ENCODE data around the gene GNE.
A peak's percentile ranks its signal among the peaks of the same experiment; 100 is the strongest.
"Not testable (repeated sequence)": the region's sequence is repeated elsewhere in the genome, so short reads cannot be mapped to it uniquely, and the experiment has no call there.

GNE gene

GRCh38 chr9:36207546-36208012, 50.7 kb downstream of the GNE start:
- no peak for DNase-seq (ENCODE audit: low read depth in 2 of 2)

- DNase-seq (ENCODE audit: low read depth in 2 of 2): no peak
Measured at GRCh38 chr9:36207016-36207415, 51.2 kb downstream of the GNE start.

DNA sequence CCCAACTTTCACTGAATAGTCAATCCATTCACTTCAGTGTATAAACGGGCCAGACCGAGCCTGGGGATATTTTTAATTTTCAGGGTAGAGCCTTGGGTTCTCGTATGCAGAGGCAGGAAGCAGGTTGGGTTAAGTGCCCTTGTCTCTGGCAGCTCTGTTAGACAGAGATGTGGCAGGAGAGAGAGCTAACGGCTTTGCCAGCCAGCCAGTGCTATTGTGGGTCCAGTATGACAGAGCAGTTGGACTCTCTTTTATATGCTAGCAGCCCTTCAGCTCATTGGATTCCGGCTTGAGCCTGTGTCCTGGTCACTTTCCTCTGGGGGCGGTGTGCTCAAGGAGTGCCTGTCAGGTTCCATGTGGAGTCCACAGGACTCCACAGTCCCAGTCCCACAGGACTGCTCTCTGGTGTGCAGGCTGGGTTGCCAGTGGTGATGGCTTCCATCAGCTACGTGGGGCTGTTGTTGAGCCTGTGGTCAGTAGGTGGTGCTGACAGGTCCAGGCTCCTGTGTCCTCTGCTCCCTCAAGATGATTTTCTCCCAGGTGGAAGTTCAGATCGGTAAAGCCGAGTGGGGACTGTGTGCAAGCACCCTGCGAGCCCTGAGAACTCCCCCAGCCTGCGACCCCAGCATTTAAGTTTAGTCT, 53.2 kb downstream of the GNE start:
- DNase-seq (ENCODE audit: low read depth in 2 of 2): no peak

DNA sequence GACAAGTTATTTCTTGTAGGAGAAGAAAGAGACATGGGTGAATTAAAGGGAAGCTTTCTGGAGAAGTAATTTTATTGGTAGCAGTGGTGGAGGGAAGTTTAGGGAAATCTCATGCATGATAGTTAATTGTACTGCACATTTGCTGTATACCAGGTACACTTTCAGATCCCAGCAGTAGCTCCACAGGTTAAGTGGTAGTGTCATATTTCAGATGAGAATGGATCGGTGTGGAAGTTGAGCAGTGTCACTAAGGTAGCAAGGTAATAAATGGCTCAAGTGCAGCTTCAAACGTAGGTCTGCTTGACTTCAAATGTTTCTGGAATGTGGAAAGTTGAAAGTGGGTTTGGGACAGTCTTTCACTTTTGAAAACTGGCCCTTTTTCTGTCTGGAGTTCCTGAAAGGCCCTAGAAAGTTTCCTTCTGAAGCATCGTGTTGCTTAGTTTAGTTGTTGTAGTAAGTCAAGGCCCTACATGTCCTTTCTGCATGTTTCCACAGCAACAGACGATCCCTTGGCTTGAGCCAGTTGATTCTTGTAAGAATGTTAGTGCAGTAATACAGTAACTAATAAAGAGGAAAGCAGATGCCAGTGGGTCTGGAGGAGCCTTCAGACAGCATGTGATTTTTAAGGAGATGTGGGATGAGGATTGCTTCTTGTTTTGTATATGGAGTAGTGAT, 63.8 kb downstream of the GNE start:
- no peak for DNase-seq (ENCODE audit: low read depth in 2 of 2)

DNA sequence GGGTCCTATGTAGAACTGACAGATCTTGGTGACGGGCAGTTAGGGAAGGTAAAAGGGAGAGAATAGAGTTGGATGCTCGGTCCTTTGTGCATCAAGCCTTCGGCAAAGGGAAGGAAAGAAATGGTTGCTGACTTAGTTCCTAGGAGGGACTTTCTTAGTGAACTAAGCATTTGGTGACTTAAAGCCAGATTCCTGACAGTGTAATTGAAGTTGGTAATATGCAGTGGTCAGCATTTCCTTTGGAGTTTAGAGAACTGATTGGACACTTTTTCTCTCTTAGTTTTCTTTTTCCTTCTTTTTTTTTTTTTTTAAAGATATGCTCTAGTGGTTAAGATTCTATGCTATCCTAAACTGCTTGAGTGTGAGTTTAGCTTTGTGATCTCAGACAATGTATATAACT, 65.2 kb downstream of the GNE start:
- DNase-seq (ENCODE audit: low read depth in 2 of 2): no peak

DNA sequence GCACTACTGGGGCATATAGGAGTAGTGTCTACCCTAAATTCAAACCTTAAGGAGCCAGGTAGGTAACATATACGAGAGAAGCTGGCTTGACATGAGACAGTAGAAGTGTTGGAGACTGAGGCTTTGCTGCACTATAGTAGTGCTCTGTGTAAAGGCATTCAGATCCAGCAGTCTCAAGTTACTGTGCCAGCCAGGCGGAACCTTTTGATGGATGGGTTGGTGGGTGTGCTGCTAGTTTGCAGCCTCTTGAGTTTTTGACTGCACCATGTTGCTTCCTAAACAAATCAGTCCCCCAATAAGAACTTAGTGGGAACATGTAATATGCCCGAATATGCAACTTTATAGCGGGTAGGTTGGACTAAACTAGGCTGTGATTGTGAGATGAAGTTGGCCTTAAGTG, 66.1 kb downstream of the GNE start:
- DNase-seq (ENCODE audit: low read depth in 2 of 2): no peak

- DNase-seq (ENCODE audit: low read depth in 2 of 2): no peak
Measured at GRCh38 chr9:36191686-36192085, 66.6 kb downstream of the GNE start.

DNA sequence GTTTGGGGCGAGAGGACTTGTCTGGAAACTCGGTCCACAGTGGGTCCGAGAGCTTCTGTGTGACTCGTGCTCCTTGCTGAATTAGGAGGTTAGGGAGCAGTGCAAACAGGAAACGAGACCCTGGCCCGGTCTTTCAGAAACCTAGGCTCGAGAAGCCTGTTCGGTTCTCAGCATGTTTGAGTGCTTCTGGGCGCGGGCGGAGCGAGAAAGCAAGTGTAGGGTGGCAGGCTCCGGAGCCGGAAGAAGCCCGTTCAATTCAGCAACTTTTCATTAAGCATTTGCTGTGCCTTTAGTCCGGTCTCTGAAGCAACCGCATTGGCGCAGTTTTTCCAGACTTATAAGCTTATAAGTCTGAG, 67.0 kb downstream of the GNE start:
- peak; percentile 22 to 33 for DNase-seq (ENCODE audit: low read depth in 2 of 2)

- DNase-seq (ENCODE audit: low read depth in 2 of 2): peak; percentile 82 to 87
Measured at GRCh38 chr9:36190388-36191289, 67.6 kb downstream of the GNE start, which contains the start of gene CLTA. Gene CLTA (plus strand): TSS chr9:36190921. CDS start chr9:36191057, 136 bp downstream.

DNA sequence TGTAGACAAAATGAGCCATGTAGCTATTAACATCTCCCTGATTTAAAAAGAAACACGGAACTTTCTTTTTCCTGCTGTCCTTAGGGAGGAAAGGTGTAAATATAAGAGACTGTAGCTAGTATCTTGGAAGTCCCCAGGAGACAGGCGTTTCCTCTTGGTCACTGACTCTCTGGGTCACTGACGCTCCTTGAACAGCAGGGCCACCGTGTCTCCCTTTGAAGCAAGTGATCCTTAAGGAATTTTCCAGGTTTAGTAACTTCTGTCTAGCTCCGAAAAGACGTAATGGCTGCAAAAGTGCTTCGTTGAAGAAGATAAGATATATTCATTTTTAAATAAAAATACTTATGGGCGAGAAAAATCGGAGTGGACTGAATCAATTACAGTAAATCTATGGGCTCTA, 68.3 kb downstream of the GNE start:
- DNase-seq (ENCODE audit: low read depth in 2 of 2): no peak

DNA sequence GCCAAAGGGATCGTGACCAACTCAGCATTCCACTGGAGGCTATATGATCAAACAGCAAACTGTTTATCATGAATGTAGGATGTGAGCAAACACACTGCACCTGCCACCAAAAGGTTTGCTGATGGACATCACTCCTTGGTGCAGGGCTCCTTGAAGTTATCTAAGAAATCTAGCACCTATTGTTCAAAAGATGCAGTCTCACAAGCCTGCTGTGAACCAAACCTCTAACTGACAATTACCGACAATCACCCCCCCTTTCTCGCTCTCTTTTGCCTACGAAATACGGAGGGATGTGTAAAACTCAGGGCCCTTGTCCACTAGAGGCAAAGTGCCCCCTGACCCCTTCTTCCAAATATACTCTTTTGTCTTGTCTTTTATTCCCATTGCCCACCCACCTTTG, 70.0 kb downstream of the GNE start:
- no peak for DNase-seq (ENCODE audit: low read depth in 2 of 2)

- DNase-seq (ENCODE audit: low read depth in 2 of 2): no peak
Measured at GRCh38 chr9:36187414-36187813, 70.8 kb downstream of the GNE start.

DNA sequence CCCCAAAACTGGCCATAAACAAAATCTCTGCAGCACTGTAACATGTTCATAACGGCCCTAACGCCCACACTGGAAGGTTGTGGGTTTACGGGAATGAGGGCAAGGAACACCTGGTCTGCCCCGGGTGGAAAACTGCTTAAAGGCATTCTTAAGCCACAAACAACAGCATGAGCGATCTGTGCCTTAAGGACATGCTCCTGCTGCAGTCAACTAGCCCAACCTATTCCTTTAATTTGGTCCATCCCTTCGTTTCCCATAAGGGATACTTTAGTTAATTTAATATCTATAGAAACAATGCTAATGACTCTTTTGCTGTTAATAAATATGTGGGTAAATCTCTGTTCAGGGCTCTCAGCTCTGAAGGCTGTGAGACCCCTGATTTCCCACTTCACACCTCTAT, 78.0 kb downstream of the GNE start:
- not testable (repeated sequence) for DNase-seq (ENCODE audit: low read depth in 2 of 2)

GRCh38 chr9:36177571-36177970, 80.7 kb downstream of the GNE start:
- no peak for DNase-seq (ENCODE audit: low read depth in 2 of 2)

DNA sequence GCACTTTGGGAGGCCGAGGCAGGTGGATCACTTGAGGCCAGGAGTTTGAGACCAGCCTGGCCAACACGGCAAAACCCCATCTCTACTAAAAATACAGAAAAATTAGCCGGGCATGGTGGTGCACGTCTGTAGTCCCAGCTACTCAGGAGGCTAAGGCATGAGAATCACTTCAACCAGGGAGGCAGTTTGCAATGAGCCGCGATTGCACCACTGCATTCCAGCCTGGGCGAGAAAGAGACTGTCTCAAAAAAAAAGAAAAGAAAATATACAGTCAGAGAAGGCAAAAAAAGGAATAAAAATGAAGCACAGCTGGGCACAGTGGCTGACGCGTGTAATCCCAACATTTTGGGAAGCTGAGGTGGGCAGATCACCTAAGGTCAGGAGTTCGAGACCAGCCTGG, 81.8 kb downstream of the GNE start:
- DNase-seq (ENCODE audit: low read depth in 2 of 2): not testable (repeated sequence)

DNA sequence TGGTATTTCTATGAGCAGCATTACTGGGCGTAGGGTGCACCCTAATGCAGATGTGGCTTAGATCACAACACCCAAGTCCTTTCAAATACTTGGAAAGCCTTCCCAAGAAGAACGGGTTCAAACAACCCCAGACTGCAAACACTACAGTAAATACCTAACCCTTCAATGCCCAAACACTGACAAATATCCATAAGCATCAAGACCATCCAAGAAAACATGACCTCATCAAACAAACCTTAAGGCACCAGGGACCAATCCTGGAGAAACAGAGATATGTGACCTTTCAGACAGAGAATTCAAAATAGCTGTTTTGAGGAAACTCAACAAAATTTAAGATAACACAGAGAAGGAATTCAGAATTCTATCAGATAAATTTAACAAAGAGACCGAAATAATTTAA, 83.0 kb downstream of the GNE start:
- DNase-seq (ENCODE audit: low read depth in 2 of 2): not testable (repeated sequence)

- DNase-seq (ENCODE audit: low read depth in 2 of 2): no peak
Measured at GRCh38 chr9:36174731-36175130, 83.5 kb downstream of the GNE start.

DNA sequence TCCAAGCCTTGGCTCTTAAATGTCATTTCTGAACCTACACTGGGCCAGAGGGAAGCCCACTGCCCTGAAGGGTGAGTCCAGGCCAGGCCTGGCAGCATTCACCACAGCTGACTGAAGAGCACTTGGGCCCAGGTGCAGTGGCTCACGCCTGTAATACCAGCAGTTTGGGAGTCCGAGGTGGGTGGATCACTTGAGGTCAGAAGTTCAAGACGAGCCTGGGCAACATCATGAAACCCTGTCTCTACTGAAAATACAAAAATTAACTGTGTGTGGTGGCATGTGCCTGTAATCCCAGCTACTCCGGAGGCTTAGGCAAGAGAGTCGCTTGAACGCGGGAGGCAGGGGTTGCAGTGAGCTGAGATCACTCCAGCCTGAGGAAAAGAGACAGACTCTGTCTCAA, 84.0 kb downstream of the GNE start:
- DNase-seq (ENCODE audit: low read depth in 2 of 2): no peak

GRCh38 chr9:36173861-36174260, 84.4 kb downstream of the GNE start:
- no peak for DNase-seq (ENCODE audit: low read depth in 2 of 2)

DNA sequence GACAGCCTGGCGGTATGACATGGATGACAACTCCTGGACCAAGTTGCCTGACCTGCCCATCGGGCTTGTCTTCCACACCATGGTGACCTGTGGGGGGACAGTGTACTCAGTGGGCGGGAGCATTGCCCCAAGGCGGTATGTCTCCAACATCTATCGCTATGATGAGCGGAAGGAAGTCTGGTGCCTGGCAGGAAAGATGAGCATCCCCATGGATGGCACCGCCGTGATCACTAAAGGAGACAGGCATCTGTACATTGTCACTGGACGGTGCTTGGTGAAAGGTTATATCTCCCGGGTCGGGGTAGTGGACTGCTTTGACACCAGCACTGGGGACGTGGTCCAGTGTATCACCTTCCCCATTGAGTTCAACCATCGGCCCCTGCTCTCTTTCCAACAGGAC, 87.7 kb downstream of the GNE start:
- DNase-seq (ENCODE audit: low read depth in 2 of 2): no peak

DNA sequence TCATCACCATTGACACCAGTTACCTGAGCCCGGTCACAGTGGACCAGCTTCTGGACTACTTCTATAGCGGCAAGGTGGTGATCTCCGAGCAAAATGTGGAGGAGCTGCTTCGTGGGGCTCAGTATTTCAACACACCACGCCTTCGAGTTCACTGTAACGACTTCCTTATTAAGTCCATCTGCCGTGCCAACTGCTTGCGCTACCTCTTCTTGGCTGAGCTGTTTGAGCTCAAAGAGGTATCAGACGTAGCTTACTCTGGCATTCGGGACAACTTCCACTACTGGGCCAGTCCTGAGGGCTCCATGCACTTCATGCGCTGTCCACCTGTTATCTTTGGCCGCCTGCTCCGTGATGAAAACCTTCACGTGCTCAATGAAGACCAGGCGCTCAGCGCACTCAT, 88.5 kb downstream of the GNE start:
- no peak for DNase-seq (ENCODE audit: low read depth in 2 of 2)

DNA sequence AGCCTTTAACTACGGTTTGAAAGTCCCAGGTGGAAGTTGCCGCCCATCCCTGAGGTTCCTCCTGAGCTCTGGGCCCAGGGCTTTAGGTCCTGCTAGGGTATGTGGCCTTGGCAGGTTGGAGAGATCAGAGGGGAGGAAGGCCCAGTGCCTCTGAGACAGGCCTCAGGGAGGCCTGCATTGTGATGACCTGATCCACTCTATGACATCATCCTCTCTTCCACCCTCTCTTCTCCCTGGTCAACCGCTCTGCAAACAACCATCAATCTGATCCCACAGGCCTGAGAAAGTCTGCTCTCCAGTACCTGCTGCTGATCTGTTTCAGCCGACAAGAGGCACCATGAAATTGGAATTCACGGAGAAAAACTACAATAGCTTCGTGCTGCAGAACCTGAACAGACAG, 89.1 kb downstream of the GNE start, which contains the start of gene CCIN:
Gene CCIN, plus strand, starts transcription at position 223 of the 400 bp plus-strand sequence. Its CDS starts 115 bp downstream, at position 338.
- no peak for DNase-seq (ENCODE audit: low read depth in 2 of 2)
